GM21526 (cell line): Measurements from ENCODE around the gene VOPP1.
"Not testable (repeated sequence)": the region's sequence is repeated elsewhere in the genome, so short reads cannot be mapped to it uniquely, and the experiment has no call there.

ENCODE experiments used
- ATAC-seq: cut with Tn5 transposase; IDR thresholded peaks from one replicate; pipeline ENCODE4 v1.9.1; 2021; ENCODE audit warnings: moderate library complexity; ENCODE audit not compliant: unreplicated experiment, low FRiP score

Gene VOPP1

DNA sequence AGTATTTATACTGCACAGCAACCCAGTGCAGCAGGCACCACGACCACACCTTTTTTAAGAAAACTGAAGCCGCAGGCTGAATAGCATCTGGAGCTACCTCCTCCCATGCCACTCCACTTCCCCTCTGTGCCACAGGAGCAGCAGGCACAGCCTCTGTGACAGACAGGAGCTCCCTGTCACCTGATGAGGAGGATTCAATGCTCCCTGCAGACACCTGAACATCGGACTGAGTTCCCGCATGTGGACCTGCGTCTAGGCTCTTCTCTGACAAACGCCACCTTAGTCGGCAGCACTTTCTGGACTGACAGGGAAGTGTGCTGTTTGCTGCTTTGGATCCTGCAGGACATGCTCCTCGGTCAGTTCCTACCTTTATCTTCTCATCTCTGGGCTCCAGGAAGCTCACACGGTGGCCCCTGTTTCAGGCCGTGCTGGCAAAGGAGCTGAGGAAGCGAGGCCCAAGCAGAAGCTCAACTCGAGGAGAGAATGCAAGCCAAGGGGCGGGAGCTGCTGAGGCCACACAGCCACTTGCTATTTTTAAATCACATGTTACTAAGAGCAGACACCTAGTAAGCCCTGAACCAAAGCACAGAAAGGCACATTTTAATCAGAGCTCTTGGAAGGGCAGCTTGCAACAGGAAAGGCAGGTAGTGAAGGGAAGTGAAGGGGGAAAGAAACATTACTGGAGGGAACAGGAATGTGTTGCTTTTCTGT lies 56.6 kb downstream of the VOPP1 start:
- ATAC-seq, result peak; percentile 48

DNA sequence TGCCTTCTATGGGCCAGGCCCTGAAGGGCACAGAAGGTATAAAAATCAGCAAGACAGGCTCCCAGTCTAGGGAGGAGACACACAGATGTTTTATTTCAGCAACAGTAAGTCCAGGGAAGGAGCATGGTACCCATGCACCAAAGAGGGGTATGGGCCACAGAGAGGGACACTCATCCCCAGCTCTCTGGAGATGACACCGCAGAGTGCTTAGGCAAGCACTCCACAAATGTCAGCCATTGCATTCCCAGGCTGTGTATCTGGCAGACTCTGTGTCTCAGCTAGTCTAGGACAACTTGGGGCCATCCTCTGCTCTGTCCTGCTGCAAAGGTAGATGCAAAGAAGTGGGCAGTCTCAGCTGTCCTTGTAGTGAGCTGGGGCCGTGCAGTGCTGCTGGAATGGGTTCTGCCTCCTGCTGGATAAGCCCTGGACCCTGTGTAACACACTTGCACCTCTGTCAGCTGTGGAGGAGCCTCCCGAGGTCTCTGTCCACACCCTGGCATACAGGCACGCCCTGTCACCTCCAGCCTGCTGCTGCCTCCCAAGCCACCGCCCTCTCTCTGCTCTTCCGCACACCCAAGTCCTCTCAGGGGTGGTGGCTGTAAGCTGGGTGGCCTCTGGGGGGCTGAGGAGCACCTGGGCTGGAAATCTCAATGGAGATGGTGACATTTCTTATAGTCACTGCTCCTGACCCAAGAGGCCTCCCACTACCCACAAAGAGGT lies 57.6 kb downstream of the VOPP1 start:
- ATAC-seq, result no peak

DNA sequence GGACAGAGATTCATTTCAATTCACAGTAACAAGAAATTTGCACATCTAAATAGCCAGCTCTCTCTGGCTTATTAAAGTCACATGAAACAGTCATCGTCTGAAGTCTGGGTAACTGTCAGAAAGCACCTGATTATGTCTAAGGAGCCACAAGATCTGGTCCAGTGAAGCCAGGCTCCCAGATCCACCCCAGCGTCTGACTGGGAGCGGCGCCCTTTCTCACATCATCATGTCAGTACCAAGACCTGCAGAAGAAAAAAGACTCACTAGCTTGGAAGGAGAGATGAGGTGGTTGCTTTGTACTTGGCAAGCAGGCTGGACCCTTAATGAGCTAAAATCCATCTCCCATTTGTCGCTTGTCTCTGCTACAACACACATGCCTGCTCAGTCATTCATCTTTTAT lies 58.4 kb downstream of the VOPP1 start:
- ATAC-seq, result no peak

DNA sequence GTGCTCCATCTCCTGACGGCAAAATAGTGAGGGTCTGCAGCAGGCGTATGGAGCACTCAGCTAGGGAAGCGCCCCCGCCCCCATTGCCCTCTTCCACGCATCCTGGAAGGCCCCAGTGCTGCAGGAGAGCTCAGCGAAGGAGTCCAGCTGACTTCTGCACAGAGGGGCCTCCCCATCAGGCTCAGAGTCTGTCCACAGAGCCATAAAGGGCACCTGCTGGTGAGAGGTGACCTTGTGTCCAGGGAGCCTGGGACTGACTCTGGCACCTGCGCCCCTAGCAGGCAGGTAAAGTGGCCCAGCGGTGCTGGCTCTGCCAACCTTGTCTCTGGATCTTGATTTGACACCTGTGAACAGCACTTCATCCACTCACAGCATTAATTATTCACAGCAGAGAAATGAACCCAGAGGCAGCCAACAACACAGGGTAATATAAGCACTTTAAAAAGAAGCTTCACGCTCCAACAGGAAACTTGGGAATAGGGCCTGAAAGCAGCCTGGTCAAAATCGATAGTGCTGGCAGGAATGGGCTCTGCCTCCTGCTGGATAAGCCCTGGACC lies 59.6 kb downstream of the VOPP1 start:
- no peak for ATAC-seq

DNA sequence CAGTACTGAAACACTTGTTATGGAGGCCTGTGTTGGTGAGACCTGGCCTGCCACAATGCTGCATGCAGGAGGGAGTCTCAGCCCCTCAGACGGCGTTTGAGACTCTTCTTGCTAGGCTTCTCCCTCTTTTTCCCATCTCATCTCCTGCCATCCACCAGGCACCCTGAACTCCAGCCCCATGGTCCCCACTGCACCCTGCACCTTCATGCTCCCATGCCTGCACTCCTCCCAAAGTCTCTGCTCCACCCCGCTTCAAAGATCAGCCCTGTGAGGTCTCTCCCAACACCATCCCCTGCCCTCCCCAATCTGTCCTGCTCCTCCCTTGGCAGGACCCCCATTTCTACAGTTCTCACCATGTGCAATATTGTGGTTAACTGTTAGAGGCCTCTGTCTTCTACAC lies 61.7 kb downstream of the VOPP1 start:
- no peak for ATAC-seq

DNA sequence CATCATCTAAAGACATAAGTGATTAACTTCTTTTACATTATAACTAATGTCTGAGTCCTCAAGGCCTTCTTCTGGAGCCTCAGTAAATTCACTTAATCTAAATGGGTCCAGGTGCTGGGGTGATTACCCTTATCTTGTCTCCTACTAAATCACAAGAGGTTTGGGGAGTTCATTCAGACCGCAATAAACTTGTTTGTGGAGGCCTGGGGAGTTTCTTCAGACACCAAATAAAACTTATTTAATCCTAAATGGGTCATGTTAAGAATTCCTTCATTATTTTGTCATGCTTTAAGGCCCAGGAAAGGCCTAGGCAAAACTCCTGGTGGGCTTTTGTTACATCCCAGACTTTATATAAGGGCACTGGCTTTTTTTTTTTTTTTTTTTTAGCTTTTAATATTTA lies 62.1 kb downstream of the VOPP1 start:
- ATAC-seq, result not testable (repeated sequence)

DNA sequence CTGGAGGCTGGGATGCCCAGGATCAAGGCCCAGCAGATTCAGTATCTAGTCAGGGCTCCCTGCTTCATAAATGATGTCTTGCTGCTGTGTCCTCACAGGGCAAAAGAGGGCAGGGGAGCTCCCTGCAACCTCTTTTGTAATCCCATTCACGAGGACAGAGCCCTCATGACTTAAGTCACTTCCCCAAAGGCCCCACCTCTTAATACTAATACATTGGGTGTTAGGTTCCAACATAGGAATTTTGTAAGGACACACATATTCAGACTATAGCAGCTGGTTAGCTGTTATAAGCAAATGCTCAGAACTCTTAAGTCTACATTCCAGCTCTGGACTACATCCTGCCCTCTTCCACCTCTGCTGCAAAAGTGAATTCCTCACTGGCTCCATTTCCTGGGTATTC lies 63.0 kb downstream of the VOPP1 start:
- ATAC-seq, result peak; percentile 10

DNA sequence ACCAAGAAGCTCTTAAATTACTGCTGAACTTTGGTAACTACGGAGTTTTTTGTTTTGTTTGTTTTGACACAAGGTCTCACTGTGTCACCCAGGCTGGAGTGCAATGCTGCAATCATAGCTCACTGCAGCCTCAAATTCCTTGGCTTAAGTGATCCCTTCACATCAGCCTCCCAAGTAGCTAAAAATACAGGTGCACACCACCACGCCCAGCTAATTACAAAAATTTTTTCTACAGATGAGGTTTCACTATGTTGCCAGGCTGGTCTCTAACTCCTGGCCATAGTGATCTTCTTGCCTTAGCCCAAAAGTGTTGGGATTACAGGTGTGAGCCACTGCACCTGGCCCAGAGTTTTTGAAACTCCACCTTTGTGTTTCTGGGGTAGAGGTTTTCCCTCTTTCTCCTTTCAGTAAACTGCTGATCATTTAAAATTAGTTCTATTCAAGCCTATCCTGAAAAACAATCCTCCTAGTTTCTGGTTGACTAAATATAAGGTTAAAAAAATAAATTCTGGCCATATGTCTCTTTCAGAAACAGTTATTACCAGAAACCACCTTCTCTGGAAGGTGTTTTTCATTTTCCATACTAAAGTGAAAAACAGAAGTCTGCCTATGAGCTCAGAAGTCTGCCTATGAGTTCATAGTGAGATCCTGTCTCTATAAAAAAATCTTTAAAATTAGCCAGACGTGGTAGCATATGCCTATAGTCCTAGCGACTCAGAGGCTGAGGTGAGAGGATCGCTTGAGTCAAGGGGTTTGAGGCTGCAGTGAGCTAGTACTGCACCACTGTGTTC lies 63.9 kb downstream of the VOPP1 start:
- peak; percentile 71 for ATAC-seq

DNA sequence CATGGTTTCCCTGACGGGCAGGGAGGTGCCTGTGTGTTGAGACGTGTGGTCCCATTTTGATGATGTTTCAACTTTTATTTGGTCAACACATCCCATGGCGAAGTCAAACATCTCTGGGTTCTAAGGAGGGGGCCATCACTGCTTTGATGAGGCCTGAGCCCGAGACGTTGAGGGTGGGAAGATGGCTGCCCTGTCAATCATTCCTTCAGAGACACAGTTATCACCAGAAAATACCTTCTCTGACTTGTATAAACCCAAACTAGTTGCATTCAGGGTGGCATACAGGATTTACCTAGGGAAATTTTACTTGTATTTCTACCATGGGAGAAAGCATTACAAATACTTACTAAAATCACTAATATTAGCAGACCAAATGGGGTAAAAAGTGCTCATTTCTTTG lies 64.6 kb downstream of the VOPP1 start:
- no peak for ATAC-seq

DNA sequence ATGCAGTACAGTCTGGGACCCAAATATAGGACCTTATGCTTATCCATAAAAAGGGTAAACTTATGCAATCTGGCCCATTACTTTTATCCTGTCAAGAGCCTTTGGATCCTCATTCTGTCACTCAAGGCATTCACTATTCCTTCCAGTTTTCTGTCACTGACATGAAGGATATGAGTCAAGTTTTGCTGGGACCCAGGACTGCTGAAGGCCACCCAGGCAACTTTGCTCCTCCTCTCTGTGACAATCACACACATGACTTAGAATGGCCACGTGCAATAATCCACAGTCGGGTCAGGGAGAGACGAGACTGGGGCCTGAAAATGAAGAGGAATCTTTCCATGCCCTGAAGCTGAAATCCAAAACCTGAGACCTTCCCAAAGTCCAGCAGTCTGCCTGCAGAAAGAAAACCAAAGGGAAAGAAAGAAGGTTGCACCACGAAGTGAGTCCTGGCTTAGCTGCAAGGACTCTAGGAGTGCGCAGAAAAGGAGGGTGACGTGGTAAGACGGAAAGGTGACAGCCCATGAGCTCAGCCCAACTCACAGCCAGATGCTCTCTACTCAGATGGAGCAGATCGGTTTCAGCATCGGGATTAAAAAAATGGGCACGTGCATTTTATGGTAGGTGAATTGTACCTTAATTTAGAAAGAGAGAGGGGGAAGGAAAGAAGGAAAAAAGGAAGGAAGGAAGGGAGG lies 67.2 kb downstream of the VOPP1 start:
- ATAC-seq, result no peak

DNA sequence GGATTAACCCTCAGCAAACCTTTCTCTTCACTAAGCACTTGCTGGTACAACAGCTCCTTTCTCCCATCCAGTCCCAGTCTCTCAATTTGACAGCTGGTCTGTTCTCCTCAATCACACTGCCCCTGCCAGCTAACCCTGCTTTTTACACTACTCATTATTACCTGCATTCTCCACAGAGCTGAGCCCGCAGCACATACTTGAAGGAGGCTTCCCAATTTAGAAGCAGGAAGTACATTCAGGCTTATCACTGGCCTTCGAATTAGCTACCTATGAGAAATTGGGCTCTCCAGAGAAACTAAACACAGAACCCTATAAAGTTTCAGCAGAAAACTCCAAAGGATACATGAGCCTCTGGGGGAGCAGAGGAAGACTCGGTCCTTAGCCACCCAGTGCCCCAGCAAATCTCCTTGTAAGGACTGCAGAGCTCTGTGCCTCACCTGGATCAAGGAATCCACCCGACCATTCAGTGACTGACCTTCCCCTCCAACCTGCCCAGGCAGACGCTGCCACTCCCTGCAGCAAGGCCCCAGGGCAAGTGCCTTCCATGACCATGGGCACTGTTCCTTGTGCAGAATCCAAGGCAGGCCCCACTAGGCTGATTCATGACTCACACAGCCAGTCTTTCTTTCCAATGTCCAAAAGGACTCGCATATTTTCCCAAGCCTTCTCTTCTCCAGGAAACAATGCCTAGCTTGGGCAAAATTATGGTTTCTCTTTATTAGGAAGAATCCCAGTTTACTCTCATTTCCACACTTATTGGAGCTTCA lies 68.0 kb downstream of the VOPP1 start:
- ATAC-seq, result no peak

DNA sequence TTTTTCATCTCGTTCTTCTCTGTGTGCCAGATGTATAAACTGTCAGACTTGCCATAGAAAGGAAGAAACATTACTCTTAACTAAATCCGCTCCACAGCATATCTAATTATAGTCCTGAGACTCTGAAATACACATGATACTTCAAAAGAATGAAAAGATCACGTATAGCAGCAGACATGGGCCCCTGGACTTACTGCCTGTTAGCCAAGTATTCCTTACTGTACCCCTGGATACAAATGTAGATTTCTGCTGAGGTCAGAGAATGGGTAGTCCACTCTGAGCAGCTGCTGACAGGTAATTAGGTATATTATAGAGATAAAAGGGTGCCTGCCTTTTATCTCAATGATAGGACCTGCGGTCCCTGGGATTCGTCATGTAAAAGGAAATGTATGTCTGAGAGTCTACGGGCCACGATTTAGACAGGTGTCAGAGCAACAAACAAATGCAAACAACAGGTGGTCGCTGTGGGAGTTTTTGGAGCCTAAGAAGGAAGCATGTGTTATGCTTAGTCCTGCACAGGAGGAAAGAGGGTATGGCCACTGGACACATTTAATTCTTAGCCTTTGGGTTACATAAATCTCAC lies 69.4 kb downstream of the VOPP1 start:
- no peak for ATAC-seq

DNA sequence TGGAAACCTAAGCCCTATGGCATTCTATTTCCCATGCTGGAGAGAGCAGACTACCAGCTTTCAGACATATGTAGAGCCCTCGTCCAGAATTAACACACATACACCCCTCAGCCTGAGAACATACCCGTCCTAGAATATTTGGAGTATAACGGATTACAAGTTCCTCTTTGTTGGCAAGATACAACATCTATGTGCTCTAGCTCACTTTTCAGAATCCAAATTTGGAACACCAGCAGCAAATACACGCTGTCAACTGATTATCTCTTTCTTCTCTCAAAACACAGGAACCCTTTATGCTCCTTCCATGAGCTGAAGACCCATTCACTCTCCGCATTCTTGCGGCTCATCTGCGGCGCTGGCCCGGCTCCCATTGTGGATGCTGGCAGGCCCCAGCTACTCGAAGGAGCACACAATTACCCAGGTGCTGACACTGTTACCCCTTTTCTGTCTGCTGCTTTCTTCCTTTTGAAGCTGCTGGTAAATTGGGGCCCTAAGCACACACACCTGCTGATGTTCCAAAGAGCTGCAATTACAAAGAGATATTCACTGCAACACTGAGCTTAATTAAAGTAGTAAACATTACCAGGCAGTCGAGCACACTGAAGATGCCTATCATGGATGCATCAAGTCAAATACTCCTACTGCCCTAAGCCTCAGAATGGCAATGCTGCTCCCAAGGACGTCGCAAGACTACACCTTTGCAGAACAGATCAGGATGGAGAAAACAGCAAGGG lies 70.0 kb downstream of the VOPP1 start:
- no peak for ATAC-seq

DNA sequence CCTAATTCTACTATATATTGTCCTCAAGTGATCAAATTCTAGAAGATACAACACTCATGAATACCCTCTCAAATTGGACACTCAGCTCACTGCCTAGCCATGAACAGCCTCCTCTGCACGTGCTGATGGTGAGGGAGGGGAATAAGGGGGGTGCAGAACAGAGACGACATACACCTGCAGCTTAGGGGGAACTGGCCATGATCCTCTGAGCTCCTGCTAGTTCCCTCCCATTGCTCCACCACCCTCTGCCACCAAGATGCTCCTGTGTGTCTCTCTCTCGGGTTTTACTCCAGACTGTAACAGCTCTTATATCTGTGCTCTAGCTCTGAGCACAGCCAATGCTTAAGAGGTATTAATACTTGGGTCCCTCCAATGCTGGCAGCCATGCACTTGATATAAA lies 70.7 kb downstream of the VOPP1 start:
- ATAC-seq, result no peak

DNA sequence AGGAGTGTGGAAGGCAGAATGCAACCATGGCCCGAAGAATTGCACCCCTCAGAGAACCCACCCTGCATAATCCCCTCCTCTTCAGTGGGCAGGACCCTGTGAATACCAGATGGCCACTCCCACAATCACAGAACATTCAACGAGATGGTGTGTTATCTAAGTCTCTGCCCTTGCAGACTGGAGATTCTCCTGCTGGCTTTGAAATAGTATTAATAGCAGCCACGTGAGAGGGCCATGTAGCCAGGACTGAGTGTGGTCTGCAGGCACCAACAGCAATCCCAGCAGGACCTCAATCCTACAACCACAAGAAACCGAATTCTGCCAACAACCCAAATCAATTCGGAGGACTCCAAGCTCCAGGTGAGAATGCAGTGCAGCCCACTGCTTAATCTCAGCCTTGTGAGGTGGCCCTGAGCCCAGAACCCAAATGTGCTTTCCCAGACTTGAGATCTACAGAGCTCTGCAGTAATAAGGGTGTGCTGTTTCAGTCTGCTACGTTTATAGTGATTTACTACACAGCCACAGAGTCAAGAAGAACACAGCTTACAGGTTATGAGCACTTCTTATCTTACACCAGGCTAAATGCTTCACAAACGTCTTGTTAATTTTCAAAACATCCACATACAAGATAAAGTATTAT lies 72.1 kb downstream of the VOPP1 start:
- ATAC-seq, result no peak

DNA sequence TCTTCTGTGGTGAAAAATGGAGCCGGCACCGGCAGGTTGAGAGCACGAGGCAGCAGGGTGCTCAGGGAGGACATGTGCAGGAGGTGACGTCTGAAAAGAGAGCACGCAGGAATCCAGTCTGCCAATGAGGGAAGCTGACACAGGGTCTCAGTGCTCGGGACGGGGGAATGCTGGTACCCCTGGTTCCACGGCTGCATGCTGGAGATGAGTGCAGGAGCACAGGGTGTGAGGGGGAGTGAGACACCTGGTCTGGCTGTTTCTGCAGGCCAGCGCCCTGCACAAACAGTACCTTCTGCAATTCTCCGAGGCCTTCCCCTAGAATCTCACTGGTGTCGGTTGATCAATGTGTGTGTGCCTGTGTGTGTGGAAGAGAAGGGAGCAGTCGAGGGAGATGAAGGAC lies 72.7 kb downstream of the VOPP1 start:
- ATAC-seq, result no peak

DNA sequence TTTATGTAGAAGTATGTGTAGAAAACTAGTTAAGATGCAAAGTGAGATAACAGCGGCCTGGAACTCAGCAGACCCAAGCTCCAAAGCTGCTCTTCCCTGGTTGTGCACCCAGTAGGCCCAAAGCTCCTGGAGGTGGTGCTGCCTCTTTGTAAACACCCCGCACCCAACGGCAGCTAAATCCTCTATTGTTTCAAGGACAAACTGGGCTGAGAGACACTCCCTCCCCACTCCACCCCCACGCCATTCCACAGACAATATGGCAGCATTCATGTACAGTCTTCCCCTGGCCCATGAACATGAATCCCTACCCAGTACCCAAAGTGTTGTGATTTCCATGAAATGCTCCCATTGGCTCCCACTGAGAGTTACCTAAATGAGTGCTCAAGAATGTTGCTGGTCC lies 73.5 kb downstream of the VOPP1 start:
- ATAC-seq, result no peak

DNA sequence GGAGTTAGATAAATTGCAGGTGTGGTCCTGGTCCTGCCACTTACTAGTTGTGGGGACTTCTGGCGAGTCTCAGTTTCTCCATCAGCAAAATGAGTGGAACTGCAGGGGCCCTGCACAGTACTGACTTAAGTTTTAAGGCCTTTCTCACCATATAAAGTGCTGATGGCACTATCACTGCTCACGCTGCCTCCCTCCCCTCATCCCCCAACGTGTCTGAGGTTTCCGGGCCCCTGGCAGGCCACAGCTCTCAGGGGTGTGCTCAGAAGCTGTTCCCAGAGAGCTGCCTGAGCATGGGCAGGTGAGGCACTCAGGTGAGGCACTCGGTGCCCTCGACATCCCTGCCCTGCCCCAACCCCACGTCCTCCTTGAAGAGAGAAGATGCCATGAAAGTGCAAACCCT lies 74.2 kb downstream of the VOPP1 start:
- ATAC-seq, result no peak
